Fibroblast of skin of right quadriceps (primary cell): ENCODE results near the gene DCAF11.
"Not testable (repeated sequence)": the region's sequence is repeated elsewhere in the genome, so short reads cannot be mapped to it uniquely, and the experiment has no call there.

Experiments used
- DNase-seq: peaks from one replicate; pipeline ENCODE4 v3.0.0-alpha.2; 2013

Gene DCAF11

GRCh38 chr14:24098229-24098926 lies 16.2 kb upstream of the DCAF11 start:
- no peak for DNase-seq

- DNase-seq, result no peak
Observed at GRCh38 chr14:24098927-24099813, 15.4 kb upstream of the DCAF11 start.

GRCh38 chr14:24100197-24100981 lies 14.2 kb upstream of the DCAF11 start:
- DNase-seq, result no peak

DNA sequence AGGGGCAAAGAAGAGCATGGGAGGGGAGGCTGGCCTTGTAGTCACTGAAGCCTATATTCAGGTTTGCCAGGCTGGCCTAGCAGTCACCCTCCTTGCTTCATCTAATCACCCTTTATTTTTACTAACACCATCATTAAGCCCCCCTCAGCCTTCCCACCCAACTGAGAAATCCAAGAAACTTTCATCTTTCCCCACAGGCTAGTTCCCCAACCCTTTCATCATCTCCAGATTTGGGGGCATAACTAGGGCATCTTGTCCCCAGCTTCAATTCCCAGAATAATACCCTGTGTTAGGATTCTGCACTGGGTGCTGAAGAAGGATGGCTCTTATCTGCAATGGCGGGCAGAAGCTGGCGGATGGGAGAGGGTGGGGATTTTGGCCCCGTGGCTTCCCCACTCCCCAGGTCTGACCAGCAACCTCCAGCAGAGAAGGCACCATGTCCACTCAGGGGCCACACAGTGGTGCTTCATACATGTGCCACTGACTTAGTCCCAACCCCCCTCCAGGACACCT lies 13.5 kb upstream of the DCAF11 start:
- no peak for DNase-seq

DNA sequence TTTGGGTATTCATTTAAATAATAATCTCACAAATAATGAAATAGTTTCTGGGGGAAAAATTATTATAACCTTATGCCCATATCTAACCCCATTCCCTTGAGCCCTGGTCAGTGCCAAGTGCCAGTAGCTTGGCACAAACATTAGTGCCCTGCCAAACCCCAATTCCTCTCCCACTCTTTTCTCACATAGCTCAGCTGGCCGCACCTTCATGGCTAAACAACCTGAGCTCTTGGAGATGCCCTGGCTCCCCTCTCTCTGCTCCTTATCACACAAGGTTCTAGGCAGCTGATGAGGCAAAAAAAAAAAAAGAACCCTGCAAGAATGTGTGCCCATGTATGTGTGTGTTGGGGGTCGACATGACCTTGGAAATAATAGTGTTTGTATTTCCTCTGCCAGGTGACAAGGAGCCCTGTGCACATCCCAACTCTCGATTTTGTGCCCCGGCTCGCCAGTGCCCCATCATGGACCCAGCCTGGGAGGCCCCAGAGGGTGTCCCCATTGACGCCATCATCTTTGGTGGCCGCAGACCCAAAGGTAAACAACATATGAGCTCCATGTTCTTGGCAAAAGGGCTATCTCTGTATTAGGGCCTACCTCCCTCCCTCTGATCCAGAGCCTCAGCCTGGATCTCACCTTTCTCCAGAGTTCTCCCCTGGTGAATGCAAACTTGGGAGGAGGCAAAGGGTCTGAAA lies 12.1 kb upstream of the DCAF11 start:
- DNase-seq, result no peak

- DNase-seq, result no peak
Observed at GRCh38 chr14:24103451-24103850, 11.1 kb upstream of the DCAF11 start.

DNA sequence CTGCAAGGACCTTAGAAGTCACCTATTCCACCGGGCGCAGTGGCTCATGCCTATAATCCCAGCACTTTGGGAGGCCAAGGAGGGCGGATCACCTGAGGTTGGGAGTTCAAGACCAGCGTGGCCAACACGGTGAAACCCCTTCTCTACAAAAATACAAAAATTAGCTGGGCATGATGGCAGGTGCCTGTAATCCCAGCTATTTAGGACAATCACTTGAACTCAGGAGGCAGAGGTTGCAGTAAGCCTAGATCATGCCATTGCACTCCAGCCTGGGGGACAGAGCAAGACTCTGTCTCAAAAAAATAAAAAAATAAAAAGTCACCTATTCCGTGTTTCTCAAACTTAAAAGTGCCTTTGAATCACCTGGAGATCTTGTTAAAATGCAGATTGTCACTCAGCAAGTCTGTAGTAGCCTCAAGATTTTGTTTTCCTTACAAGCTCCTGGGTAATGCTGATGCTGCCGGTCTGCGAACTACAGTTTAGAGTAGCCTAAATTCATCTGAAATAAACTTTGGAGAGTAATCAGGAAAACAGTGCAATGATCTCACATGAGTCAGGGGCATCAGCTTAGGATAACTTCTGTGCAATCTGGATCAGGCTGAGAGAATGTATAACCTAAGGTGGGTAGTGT lies 8.9 kb upstream of the DCAF11 start:
- DNase-seq, result not testable (repeated sequence)

DNA sequence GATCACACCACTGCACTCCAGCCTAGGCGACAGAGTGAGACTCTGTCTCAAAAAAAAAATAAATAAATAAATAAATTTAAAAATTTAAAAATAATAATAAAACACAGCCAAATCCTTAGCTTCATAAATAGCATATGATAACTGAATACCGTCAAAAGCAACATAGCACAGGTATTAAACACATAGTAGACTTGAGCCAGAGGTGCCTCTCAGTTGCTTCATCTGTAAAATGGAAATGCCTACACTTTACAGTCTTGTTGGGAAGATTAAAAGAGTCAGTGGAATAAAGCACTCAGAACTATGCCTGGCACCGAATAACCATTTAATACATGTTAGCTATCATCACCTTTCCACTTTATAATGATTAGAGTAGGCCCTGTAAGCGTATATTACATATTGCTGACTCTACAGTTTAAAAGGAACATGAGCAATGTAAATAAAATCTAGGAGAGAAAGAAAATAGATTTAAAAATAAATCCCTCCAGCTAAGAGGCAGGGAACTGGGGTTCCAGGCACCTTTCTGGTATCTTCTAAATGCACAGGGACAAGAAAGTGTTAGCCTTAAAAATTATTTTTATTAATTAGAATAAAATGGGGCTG lies 7.8 kb upstream of the DCAF11 start:
- no peak for DNase-seq

- no peak for DNase-seq
Observed at GRCh38 chr14:24108336-24108874, 6.2 kb upstream of the DCAF11 start.

- DNase-seq, result no peak
Observed at GRCh38 chr14:24110060-24110459, 4.5 kb upstream of the DCAF11 start.

GRCh38 chr14:24110523-24110922 lies 4.1 kb upstream of the DCAF11 start:
- no peak for DNase-seq

- DNase-seq, result no peak
Observed at GRCh38 chr14:24113379-24113800, 1.2 kb upstream of the DCAF11 start.

- DNase-seq, result peak; percentile 88
Observed at GRCh38 chr14:24113801-24114531, 611 bp upstream of the DCAF11 start.

- DNase-seq, result no peak
Observed at GRCh38 chr14:24115422-24116127, 998 bp downstream of the DCAF11 start.

GRCh38 chr14:24116128-24116814 lies 1.7 kb downstream of the DCAF11 start:
- DNase-seq, result no peak

DNA sequence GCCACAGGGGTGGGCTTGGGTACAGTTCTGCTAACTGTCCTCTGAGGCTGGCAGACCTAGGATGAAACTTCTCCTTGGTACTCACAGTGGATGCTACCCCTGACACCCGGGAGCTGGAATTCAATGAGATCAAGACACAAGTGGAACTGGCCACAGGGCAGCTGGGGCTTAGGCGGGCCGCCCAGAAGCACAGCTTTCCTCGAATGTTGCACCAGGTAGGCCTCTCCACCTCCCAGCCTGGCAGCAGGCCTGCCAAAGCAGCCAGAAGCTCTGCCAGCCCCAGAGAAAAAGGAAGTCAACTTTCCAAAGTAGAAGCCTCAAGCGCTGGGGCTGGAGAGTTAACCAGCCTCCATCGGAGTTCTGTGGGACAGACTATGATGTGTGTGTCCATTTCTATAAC lies 2.6 kb downstream of the DCAF11 start:
- no peak for DNase-seq

GRCh38 chr14:24119691-24120090 lies 5.1 kb downstream of the DCAF11 start:
- DNase-seq, result no peak

- no peak for DNase-seq
Observed at GRCh38 chr14:24121210-24121609, 6.6 kb downstream of the DCAF11 start.

GRCh38 chr14:24122416-24122815 lies 7.8 kb downstream of the DCAF11 start:
- DNase-seq, result no peak
